HG02840 (cell line): ENCODE data around the gene GRIN2C.

Experiments used
- ATAC-seq: cut with Tn5 transposase; IDR thresholded peaks from one replicate; pipeline ENCODE4 v1.9.1; 2021; ENCODE audit warnings: mild to moderate bottlenecking, moderate library complexity, moderate number of reproducible peaks; ENCODE audit not compliant: unreplicated experiment, low FRiP score

Gene GRIN2C

DNA sequence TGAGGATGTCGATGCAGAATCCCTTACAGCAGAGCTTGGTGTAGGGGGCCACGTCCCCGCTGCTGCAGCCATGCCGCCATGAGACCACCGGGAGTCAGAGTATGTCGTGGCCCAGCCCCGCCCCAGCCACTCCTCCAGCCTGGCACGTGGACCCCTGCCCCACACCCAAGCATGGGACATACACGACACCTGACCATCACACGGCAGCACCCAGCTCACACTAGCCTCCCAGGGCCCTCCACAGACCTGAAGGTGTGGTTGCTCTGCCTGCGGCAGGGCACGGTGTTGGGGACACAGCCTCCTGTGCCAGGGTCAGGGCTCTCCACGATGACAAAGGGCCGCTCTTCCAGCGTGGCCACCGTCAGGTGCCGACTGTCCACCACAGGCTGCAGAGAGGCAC lies 9.4 kb downstream of the GRIN2C start:
- no peak for ATAC-seq

DNA sequence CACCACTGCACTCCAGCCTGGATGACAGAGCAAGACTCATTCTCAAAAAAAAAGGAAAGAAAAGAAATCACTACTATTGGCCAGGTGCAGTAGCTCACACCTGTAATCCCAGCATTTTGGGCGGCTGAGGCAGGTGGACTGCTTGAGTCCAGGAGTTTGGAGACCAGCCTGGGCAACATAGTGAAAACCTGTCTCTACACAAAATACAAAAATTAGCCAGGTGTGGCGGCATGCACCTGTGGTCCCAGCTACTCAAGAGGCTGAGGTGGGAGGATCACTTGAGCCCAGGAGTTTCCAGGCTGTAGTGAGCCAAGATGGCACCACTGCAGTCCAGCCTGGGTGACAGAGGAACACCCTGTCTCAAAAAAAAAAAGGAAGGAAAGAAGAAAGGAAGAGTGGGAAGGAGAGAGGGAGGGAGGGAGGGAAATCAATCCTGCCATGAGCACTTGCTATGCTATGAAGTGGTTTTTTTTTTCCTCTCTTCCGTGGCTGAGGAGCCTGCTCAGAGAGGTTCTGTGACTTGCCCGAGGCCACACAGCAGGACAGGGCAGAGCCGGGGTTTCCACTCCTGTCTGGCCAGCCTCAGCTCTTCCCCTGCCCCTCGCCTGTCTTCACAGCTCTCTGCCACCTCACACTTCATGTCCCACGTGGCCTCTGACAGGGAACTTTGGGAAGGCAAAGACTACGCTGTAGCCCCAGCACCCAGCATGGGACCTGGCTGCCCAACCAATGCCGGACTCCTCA lies 10.9 kb downstream of the GRIN2C start:
- no peak for ATAC-seq

GRCh38 chr17:74846621-74847020 lies 13.1 kb downstream of the GRIN2C start:
- ATAC-seq: no peak

DNA sequence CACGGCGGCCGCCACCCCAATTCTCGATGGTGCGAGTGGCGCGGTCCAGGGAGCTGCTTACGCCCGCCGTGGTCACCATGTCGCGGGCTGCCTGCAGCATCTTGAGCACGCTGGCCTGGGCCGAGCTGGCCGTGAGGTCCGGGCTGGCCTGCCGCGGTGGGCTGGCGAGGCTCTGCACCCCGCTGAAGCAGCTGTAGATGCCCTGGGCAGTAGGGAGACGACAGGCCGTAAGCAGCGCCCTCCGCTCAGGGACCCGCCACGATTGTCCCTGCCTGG lies 16.4 kb downstream of the GRIN2C start:
- no peak for ATAC-seq

DNA sequence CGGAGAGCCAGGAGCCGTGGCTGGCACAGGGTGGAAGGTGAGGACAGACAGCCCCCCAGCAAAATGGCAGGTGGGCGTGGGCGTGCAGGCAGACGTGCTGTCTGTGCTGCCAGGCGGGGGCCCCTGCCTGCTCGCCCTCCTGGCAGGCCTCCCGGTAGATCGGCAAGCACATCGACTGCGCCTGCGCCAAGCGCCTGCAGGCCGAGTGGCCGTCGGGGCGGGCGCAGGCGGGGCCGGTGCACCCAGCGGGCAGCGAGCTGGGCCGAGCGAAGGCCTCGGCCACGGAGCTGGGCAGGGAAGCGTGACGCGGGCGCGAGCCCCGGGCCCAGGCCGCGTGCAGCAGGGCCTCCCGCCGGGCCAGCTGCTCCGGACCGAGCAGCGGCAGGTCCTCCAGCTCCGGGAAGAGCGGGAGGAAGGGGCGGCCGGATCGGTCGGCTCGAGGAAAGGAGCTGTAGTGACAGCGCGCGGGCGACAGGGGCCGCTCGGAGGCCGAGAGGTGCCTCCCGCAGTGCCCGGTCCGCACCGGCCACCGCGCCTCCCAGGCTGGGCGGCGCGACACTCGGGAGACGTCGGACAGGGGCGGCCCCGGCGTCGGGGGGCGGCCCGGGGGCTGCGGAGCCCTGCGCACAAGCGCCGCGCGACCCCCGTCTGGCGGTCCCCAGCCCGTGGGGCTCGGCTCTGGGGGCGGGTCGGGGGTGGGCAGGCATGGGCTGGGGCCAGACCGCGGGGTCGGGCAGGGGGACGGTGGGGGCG lies 16.9 kb downstream of the GRIN2C start:
- no peak for ATAC-seq

GRCh38 chr17:74842146-74842598 lies 17.5 kb downstream of the GRIN2C start:
- no peak for ATAC-seq

- no peak for ATAC-seq
These were observed 18.6 kb downstream of the GRIN2C start for GRCh38 chr17:74840989-74841666.

GRCh38 chr17:74839990-74840852 lies 19.5 kb downstream of the GRIN2C start:
- no peak for ATAC-seq

DNA sequence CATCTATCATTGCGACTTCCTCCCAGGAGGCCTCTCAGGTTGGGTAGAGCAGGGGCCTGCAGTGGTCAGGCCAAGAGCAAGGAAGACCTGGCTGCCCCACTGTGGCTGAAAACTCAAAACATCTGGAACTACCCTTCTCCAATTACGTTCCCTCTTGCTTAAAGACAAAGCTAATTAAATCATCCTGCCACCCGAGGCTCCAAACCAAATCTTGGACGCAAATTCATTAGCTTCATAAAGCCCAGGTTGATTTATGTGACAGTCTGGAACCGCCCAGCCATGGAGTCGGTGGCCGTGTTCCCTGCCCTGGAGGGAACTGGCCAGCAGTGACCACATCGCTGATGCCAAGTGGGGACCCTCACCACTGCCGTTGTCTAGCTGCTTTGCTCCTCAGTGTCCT lies 21.4 kb downstream of the GRIN2C start:
- no peak for ATAC-seq

DNA sequence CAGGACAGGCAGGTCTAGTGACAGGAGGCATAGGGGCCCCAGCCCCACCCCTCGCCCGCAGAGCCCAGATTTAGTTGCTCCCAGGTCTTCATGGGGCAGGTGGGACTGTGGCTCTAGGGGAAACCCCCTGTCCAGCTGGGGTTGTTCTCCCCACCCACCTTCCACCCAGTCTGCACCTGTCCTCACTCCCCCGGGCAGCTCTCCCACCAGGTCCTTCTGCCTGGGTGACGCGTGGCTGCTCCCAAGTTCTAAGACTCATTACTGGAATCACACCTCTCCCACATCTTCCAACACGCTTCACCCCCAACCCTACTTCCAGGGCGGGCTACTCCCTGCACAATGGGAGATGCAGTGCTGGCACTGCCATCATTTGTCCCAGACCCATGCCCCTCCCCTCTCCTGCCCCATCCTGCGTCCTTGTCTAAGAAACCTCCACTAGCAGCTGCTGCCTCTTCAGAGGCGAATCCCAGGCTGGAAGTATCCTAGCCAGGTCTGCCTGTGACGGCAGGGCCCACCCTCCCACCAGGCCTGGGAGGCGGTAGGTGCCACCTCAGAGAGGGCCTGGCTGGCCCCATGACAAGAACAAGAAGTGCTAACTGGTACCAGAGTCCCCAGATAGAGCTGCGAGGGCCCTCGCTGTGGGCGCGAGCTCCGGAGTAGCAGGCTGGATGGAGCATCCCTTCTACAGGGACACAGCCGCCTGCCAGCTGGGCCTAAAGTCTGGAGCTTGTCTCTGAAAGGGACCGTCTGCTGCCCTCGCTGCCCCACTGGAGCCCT lies 22.8 kb downstream of the GRIN2C start:
- ATAC-seq: no peak

DNA sequence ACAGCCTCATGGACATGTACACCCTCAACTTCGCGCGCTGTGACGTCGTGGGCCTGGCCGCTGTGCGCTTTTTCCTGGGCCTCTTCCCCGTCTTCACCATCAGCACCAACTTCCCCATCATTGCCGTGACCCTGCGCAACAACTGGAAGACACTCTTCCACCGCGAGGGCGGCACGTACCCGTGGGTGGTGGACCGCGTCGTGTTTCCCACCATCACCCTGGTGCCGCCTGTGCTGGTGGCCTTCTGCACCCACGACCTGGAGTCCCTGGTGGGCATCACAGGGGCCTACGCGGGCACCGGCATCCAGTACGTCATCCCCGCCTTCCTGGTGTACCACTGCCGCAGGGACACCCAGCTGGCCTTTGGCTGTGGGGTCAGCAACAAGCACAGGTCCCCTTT lies 23.5 kb downstream of the GRIN2C start:
- ATAC-seq: no peak

DNA sequence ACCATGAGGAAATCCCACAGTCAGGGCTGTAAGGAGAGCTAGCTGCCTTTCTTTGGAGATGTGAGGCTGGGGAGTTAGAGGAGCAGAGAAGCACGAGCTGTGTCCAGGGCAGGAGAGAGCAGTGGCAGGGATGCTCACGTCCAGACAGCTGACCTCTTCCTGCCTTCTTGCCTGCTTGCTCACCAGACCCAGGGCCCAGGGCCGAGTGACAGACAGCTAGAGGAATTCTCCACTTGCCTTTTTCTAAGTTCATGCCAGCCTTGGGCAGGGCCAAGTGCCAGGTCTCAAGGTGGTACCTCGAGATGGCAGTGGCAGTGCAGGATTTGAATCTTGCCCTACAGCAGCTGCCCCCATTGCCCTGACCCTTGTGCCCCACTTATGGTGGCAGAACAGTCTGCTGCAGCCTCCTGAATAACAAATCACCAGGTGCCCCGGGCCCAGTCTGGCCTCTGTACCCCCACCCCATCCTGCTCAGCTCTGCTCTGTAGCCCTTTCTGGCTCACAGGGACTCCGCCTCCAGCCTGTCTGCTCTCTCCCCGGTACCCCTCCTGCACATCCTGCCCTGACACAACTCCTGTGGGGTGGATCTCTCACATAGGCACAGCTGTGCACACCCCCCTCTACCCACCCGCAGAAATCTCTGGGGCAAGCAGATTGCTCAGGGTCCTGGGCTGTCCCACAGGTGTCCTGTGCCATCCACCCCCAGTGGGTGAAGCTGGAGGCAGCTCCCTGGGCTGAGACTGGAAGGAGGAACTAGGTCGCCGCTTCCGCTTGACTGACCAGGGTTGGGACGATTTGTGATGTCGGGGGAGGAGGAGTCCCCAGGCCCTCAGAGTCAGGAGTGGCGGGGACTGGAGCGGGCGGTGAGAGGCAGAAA lies 25.9 kb downstream of the GRIN2C start:
- no peak for ATAC-seq

DNA sequence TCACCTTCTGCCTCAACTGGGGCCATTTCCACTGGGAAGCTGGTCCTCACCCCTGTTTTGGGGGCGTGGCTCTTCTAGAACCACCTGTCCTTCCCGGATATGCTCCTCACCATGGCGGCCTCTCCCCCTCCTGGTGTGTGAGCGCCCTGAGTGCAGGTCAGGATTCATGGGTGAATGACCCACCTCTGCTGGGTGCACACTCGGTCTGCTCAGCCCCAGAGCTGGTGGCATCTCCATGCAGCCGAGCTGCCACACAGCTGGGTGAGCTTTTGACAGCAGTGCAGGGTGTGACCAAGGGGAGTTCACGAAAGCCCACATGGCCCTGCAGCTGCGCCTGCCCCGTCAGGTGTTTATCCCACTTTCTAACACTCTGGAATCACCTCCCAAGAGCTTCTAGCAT lies 27.3 kb downstream of the GRIN2C start:
- no peak for ATAC-seq

GRCh38 chr17:74831444-74832146 lies 28.1 kb downstream of the GRIN2C start:
- ATAC-seq: no peak

- ATAC-seq: no peak
These were observed 28.8 kb downstream of the GRIN2C start for GRCh38 chr17:74830861-74831260.

- ATAC-seq: no peak
These were observed 31.9 kb downstream of the GRIN2C start for GRCh38 chr17:74827800-74828199.

DNA sequence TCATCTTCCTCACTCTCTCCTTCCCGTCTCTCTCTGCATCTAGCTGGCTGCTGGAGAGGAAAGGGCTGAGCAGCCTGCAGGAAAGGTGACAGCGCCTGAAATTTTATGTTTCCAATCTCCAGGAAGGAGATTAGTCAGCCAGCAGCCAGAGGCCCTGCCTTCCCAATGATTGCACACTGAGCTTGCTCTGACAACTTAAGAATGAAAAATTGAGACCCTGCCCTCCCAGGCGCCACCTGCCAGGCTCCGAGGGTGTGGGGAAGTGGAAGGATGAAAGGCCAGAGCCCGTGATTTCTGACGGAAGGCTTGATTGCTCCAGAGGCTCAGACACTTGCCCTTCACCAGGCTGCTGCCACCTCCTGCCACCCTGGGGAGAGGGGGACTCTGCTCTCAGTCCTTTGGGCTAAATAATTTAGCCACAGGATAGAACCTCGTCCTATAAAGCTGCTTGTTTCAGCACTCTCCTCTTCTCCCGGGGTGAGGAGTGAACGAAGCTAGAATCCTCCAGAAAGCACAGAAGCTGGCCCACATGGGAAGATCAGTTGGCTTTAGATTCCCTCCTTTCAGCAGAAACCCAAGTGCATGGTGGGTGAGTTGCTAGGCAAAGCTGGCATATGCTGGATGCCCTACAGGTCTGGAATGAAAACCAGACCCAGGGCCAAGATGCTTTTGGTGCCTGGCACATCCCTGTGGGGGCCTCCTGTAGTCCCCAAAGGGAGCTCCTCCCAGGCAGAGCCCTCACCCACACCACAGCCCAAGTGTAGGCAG lies 33.5 kb downstream of the GRIN2C start:
- ATAC-seq: no peak
